A673 (cell line): ENCODE measurements around the gene KIR2DL4. TPM values are rescaled to one million over a fixed set of nuclear protein-coding genes. Genes with fewer than 3 reads are reported as not detected.
"Not testable (repeated sequence)": the region's sequence is repeated elsewhere in the genome, so short reads cannot be mapped to it uniquely, and the experiment has no call there.

Experiments
- BruUV-seq: library from RNA; stranded (reverse); fragments of 400-500 nt; replicated peaks from 2 replicates; lab custom pipeline; 2021; lab: Mats Ljungman, UMichigan
- CTCF ChIA-PET: fragments of 300-600 bp; sonication (Branson Sonifier 250); formaldehyde crosslinking; loops from one replicate; lab custom pipeline; 2022; ENCODE audit warnings: antibody characterized with exemption; lab: Charles Lee
- POLR2A ChIA-PET: fragments of 300-600 bp; sonication (Branson Sonifier 250); formaldehyde crosslinking; loops from one replicate; lab custom pipeline; 2022; ENCODE audit warnings: antibody characterized with exemption; ENCODE audit not compliant: low non-redundant PET; lab: Charles Lee
- DNase-seq: peaks from one replicate; pipeline ENCODE4 v3.0.0-alpha.2; 2015; ENCODE audit warnings: low spot score
- H3K27ac ChIP-seq: fragments of 200-600 bp; sonication (generic); 2 replicates; pipeline ENCODE4 v1.5.1; 2016; ENCODE audit warnings: mixed run types, low read depth, mild to moderate bottlenecking, mixed read lengths, antibody characterized with exemption, low read length; ENCODE audit not compliant: poor library complexity, severe bottlenecking
- H3K27me3 ChIP-seq: fragments of 200-600 bp; sonication (generic); replicated peaks from 2 replicates; pipeline ENCODE4 v1.6.1; 2017; ENCODE audit warnings: mixed run types, low read depth, mild to moderate bottlenecking, mixed read lengths, antibody characterized with exemption, low read length; ENCODE audit not compliant: insufficient read depth, poor library complexity
- H3K36me3 ChIP-seq: fragments of 200-600 bp; sonication (generic); 2 replicates; pipeline ENCODE4 v1.6.1; 2016; ENCODE audit warnings: mixed run types, mild to moderate bottlenecking, mixed read lengths, antibody characterized with exemption, low read length; ENCODE audit not compliant: insufficient read depth, poor library complexity, severe bottlenecking
- H3K4me1 ChIP-seq: fragments of 200-600 bp; sonication (generic); 2 replicates; pipeline ENCODE4 v1.6.1; 2017; ENCODE audit warnings: mixed run types, mild to moderate bottlenecking, mixed read lengths, antibody characterized with exemption, low read length; ENCODE audit not compliant: insufficient read depth, poor library complexity, severe bottlenecking
- H3K4me3 ChIP-seq: fragments of 200-600 bp; sonication (generic); 2 replicates; pipeline ENCODE4 v1.5.1; 2016; ENCODE audit warnings: low read depth, mixed run types, mild to moderate bottlenecking, mixed read lengths, low read length; ENCODE audit not compliant: poor library complexity, severe bottlenecking
- H3K9me3 ChIP-seq: fragments of 200-600 bp; sonication (generic); 2 replicates; pipeline ENCODE4 v1.6.1; 2016; ENCODE audit warnings: mixed run types, low read depth, mild to moderate bottlenecking, mixed read lengths, antibody characterized with exemption, low read length; ENCODE audit not compliant: poor library complexity, severe bottlenecking
- CTCF ChIP-seq: fragments of 300-800, 200-600 bp; sonication (generic); conservative IDR thresholded peaks from 2 replicates; pipeline ENCODE4 v1.5.1; 2017; ENCODE audit warnings: low read depth, mild to moderate bottlenecking, antibody characterized with exemption, low read length, moderate library complexity, mixed read lengths
- EZH2 ChIP-seq: fragments of 200-600 bp; sonication (generic); IDR thresholded peaks from 2 replicates; pipeline ENCODE4 v1.6.1; 2017; ENCODE audit warnings: borderline replicate concordance, low read depth, mild to moderate bottlenecking, mixed read lengths, antibody characterized with exemption, low read length; ENCODE audit not compliant: poor library complexity, severe bottlenecking
- intact Hi-C: fragments of 100-400 bp; cut with micrococcal nuclease; formaldehyde crosslinking; loops from one replicate; pipeline ENCODE4 v1.10.0; 2022; ENCODE audit not compliant: unreplicated experiment
- total RNA-seq: library from RNA; stranded (reverse); gene quantifications from 2 replicates; pipeline ENCODE4 v1.2.3, GENCODE V29; 2021

Gene KIR2DL4
- total RNA-seq, 1 experiment from 2014 or later, result not detected

- H3K36me3 ChIP-seq, result no peaks in the 10 kb centered on the region
- no peak for DNase-seq
- TF ChIP-seq EZH2, result no peak
- no peak for TF ChIP-seq CTCF
- no peaks in the 10 kb centered on the region for H3K9me3 ChIP-seq
- H3K27me3 ChIP-seq, result peaks cover 15% of the 10 kb centered on the region
- intact Hi-C loops, result no loop called here
- H3K4me3 ChIP-seq, result no peak overlapping the region
- no TSS peak for BruUV-seq
- ChIA-PET POLR2A (no interaction called here), CTCF (no interaction called here)
- no peak overlapping the region for H3K27ac ChIP-seq
- no peaks in the 10 kb centered on the region for H3K4me1 ChIP-seq
These were observed 47.5 kb downstream of the KIR2DL4 start for GRCh38 chr19:54850930-54851329.

GRCh38 chr19:54851353-54851752, 47.9 kb downstream of the KIR2DL4 start:
- CTCF ChIA-PET, result no interaction called here
- intact Hi-C loops, result no loop called here
- Histone ChIP-seq H3K27ac (no peak overlapping the region), H3K9me3 (no peaks in the 10 kb centered on the region), H3K36me3 (no peaks in the 10 kb centered on the region), H3K4me3 (no peak overlapping the region), H3K27me3 (peaks cover 15% of the 10 kb centered on the region), H3K4me1 (no peaks in the 10 kb centered on the region)
- POLR2A ChIA-PET, result no interaction called here
- DNase-seq, result no peak
- no peak for TF ChIP-seq EZH2
- no peak for TF ChIP-seq CTCF
- no TSS peak for BruUV-seq

- DNase-seq, CTCF ChIA-PET, H3K27ac ChIP-seq, H3K9me3 ChIP-seq, intact Hi-C loops, H3K4me1 ChIP-seq, H3K36me3 ChIP-seq, H3K27me3 ChIP-seq, POLR2A ChIA-PET, H3K4me3 ChIP-seq, BruUV-seq: not testable (repeated sequence)
These were observed 51.8 kb downstream of the KIR2DL4 start for GRCh38 chr19:54855241-54855640.

- intact Hi-C loops, H3K4me3 ChIP-seq: not testable (repeated sequence)
These were observed 55.1 kb downstream of the KIR2DL4 start for GRCh38 chr19:54858476-54858875.

GRCh38 chr19:54859421-54859820, 56.0 kb downstream of the KIR2DL4 start:
- BruUV-seq, intact Hi-C loops, CTCF ChIA-PET, H3K9me3 ChIP-seq, H3K4me3 ChIP-seq, H3K36me3 ChIP-seq, H3K4me1 ChIP-seq, POLR2A ChIA-PET, DNase-seq, H3K27ac ChIP-seq: not testable (repeated sequence)
- H3K27me3 ChIP-seq, result peaks cover 11% of the 10 kb centered on the region

More at GRCh38 chr19:54858476-54858875, 55.1 kb downstream of the KIR2DL4 start:
- CTCF ChIA-PET, H3K27ac ChIP-seq, POLR2A ChIA-PET, BruUV-seq, H3K36me3 ChIP-seq, H3K9me3 ChIP-seq, H3K4me1 ChIP-seq, DNase-seq: not testable (repeated sequence)
- peaks cover 11% of the 10 kb centered on the region for H3K27me3 ChIP-seq

GRCh38 chr19:54863459-54863858, 60.0 kb downstream of the KIR2DL4 start:
- H3K9me3 ChIP-seq, H3K4me3 ChIP-seq, H3K27ac ChIP-seq, H3K4me1 ChIP-seq, POLR2A ChIA-PET, BruUV-seq, CTCF ChIA-PET, H3K36me3 ChIP-seq, intact Hi-C loops, DNase-seq: not testable (repeated sequence)
- peaks cover 11% of the 10 kb centered on the region for H3K27me3 ChIP-seq
